ENCODE results near the gene C17orf100.
"Not testable (repeated sequence)": the region's sequence is repeated elsewhere in the genome, so short reads cannot be mapped to it uniquely, and the experiment has no call there.

C17orf100 gene

DNA sequence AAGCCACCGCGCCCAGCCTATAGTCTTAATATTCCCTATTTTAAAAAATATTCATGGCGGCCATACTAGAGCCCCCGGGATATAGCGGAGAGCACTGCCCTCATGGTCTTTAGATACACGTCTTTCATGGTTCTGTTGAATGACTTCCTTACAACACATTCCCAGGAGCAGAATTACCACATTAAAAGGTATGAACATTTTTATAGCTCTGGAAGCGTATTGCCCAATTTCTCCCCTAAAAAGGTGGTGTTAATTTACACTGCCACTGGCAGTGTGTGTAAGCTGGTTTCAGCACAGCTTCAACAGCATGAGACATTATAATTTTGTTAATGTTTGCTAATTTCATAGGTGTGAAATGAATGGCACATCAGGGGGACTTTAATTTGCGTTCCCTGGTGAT, 19.0 kb downstream of the C17orf100 start:
- no peak for DNase-seq

DNA sequence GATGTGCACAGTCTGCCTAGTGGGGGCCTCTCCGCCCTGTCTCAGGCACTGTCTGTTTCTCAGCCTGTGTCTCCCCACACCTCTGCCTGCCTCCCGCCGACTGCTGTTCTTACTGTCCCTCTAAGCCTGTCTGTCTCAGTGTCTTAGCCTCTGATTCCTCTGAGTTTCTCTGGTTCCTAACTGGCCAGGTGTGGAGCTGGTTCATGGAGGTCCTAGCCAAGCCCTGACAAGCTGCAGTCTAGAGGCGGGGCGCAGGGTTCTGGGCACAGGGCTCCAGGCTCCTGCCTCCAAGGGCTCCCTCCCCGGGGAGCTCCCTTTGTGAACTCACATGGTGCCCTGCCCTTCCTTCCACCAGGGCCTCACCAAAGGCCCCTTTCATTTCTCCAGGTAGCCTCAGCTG, 19.4 kb downstream of the C17orf100 start:
- no peak for DNase-seq

DNA sequence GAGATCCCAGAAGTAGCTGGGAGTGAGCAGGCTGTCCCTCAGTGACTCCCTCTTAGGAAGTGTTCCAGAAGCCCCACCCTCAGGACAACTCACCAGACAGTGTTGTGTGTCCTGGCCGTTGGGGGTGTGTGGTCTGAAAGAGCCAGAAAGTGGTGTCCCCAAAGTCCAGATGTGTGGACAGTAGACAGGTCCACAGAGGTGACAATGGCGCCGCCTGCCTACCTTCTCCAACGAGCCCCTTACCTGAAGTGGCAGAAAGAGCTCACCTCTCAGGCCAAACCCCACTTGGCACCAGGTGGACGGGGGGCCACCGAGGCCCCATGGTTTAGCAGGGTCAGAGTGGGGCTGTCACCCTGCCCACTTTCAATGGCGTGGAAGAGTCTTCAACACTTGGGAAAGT, 19.9 kb downstream of the C17orf100 start:
- DNase-seq = no peak

DNA sequence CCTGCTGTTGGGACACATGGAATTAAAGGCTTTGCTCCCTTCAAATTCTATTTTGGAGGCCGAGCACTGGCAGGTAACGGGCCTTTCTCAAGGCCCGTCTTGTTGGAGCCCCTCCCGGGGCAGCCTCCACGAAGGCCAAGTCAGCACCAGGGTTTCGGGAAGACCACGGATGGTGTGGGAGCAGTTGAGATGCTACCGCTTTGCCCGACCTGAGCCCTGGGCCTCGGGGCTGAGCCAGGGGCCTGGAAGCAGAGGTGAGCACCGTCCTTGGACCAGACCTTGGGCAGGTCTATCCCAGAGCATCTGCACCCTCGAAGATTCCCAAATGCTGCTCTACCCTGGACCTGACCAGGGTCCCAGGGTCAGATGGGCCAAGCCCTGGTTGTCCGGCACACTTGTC, 23.0 kb downstream of the C17orf100 start:
- no peak for DNase-seq

DNA sequence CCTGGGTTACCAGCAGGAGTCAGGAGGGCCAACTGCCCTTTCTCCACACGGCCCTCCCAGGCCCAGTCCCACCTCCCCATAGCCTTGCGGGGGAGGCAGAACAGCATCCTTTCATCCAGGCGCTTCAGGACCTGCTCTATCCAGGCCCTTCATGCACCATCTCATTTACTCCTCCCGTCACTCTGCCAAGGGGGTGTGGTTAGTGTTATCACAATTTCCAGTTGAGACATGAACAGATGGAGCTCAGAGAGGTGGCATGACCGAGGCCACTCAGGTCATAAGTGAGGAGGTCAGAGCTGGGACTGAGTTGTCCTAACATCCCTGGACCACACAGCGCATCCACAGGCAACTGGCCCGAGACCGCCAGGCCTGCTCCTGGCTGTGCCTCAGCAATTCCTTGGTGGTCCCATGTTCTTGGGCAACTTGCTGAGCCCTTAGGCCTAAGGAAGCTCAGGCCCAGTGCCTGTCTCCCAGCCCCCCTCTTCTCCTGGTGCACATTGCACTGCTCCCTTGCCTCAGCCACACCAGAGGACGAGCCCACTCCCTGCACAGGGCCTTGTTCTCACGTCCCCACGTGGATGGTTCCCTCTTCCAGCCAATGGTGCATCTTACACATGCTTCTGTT, 23.8 kb downstream of the C17orf100 start:
- no peak for DNase-seq

DNA sequence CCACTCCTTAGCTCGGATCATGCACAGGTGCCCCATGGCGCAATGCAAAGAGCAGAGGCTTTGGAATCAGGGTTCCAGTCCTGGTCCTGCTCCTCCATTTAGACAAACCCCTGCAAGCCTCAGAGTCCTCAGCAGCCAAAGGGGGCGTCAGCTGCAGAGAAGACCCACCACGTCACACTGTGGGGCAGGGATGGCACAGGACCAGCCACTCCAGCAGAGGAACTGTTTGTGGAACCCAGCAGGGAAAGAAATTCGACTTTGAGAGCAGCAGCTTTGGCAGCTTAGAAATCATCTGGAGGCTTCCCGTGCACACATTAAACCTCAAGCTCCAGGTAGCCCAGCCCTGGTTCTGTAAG, 25.2 kb downstream of the C17orf100 start:
- DNase-seq = no peak

DNA sequence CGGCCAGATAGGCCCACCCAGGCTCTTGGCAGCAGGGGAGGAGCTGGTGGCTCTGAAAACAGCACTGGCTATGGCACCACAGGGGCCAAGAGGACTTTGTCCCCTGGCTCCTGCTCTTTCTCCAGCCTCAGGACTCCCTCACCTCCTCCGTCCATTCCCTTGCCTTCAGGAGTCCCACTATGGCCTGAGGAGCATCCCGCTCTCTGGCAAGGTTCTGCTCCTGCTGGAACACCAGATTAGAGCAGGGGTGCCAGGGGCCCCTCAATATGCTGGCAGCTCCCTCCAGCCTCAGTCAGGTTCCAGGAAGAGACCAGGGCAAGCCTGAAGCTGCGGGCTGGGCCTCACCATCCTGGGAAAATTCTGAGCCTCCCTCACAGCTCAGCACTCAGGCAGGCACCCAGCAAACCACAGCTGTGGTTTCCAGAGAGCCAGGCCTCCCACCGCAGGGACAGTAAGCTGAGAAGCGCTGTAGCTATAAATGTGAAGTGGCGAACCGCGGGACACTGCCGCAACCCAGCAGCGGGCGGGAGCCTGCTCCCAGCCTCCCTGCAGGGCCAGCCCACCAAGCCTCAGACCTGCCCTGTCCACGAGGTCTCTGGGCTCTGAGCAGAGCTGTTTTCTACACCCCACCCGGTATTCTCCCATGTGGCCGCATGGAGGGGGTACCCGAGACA, 25.7 kb downstream of the C17orf100 start:
- DNase-seq = no peak

DNA sequence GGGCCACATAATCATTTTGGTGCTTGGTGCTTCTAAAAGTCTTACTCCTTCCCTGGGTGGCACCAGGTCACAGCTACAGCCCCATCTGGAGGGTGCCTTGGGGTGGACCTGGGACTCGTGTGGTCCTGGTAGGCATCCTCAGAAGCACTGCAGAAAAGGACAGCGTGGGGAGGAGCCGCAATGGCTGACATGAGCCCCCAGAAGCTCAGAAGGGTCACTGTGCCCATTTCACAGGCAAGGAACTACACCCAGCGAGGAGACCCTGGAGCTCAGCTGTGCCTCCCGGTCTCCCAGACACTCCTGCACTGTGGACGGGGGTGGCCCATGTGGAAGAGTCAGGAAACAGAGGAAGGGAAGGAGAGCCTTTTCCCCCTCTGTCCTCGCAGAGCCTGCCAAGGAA, 26.4 kb downstream of the C17orf100 start:
- DNase-seq = no peak

DNA sequence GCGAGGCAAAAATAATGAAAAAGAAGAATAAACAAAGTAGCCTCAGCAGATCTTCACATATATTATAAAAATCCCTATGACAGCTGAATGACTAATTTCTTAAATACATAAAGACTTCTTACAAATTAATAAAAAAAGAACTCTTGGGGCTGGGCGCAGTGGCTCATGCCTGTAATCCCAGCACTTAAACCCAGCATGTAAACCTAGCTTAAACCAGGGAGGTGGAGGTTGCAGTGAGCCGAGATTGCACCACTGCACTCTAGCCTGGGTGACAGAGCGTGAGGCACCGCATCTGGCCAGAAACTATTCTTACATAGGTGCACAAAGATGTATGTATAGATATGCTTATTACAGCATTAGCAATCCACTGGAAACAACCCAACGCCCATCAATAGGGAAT, 27.7 kb downstream of the C17orf100 start:
- no peak for DNase-seq

DNA sequence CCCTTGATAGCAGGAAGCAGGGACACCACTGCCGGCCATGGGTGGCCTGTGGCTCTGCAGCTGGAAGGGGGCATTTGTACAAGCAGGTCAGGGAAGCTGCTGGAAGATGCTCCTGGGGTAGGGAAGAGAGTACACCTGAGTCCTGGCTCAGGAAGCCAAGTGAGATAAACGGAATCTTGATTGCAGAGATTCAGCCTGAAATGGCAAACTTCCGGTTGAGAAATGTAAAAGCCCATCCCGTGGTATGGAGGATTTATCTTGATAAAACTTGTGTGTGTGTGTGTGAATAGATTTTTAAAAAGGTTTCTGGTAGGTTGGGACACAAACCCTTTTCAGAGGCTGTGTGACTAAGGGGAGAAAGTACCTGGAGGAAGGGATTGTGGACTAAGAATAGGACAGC, 29.6 kb downstream of the C17orf100 start:
- no peak for DNase-seq

DNA sequence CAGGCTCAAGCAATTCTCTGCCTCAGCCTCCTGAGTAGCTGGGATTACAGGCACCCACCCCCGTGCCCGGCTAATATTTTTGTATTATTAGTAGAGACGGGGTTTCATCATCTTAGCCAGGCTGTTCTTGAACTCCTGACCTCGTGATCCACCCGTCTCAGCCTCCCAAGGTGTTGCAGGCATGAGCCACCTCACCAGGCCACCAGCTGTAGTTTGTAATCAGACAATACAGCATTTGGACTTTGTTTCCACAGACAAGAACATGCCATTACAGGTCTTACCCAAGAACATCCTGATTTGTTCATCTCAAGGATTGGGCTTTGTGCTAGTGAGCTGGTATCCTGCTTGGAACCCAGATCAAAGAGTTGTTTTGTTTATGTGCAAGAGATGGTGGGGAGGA, 30.1 kb downstream of the C17orf100 start:
- no peak for DNase-seq

DNA sequence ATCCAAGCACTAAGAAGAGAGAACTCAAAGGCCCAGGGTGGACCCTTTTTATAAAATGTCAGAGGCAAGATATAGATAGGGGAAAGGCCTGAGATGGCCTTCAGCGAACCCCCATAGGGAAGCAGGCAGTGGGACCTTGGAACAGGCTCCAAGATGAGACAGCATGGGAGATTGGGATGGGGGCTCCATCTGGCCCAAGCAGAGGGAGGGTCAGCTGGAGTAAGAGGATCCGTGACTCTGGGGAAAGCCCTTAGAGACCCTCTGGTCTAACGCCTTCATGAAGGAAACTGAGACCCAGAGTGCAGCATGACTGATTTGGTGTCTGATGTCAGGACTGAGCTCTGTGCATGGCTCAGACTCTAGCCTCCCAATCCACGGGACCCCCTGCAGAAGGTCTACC, 30.8 kb downstream of the C17orf100 start:
- DNase-seq = no peak

DNA sequence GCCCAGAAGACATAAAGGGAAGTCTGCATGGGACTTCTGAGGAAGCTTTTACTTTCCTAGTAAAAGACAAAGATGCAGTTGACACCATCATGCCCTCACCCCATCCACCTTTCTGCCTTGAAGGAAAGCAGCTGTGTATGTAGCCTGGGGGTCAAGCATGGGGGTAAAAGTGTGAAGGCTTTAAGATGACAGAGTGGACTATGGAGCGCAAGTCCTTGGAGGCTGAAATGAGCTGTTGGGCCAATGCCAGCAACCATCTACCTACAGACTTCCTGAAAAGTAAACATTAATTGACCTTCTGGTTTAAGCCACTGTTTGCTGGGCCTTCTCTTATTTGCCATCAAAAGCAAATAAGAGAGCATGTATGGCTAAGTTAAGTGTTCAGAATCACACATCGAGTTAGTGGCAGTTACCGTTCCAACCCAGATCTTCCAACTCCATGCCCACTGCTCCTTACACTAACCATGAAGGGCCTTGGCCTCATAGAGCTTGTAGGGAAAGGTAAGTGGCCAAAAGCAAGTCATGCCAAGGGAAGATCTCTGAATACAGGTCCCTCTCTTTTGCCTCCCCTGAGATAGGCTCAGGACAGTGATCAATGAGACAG, 31.6 kb downstream of the C17orf100 start:
- DNase-seq = no peak

DNA sequence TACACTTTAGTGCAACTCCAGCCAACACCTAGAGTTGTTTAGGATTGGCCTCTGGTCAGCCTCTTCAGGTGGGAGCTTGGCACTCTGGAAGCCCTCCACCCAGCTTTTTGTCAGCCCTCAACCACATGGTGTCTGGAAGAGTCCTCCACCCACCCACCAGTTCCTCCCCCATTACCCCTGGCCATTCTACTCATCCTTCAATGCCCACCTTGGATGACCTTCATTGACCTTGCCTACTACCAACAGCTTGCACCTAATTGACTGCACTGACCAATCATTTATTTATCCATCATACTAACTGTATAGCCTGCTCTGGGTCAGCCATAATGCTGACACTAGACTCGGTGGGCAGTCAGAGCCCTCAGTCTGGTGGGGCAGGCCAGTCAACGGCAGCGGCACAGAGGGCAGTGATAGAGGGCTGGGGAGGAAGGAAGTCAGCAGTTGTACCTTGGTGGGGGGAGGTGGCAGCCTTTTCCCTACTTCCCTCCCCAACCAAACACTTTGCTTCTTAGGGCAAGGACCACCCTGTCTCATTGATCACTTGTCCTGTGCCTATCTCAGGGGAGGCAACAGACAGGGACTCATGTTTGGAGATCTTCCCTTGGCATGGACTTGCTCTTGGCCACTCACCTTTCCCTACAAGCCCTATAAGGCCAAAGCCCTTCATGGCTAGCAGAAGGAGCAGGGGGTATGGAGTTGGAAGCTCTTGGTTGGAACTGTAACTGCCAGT, 32.3 kb downstream of the C17orf100 start:
- no peak for DNase-seq

DNA sequence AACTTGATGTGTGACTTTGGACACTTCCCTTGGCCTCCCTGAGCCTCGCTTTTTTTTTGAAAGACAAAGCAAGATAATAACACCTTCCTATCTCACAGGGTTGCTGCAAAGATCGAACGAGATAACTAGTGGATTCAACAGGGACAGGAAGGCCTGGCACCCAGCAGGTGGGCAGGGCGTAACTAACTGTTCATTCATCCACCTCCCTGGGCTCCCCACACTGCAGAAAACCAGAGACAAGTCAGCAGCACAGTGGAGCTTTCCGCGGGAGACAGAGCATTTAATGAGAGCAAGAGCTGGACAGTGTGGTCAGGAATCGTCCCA, 32.9 kb downstream of the C17orf100 start:
- no peak for DNase-seq

DNA sequence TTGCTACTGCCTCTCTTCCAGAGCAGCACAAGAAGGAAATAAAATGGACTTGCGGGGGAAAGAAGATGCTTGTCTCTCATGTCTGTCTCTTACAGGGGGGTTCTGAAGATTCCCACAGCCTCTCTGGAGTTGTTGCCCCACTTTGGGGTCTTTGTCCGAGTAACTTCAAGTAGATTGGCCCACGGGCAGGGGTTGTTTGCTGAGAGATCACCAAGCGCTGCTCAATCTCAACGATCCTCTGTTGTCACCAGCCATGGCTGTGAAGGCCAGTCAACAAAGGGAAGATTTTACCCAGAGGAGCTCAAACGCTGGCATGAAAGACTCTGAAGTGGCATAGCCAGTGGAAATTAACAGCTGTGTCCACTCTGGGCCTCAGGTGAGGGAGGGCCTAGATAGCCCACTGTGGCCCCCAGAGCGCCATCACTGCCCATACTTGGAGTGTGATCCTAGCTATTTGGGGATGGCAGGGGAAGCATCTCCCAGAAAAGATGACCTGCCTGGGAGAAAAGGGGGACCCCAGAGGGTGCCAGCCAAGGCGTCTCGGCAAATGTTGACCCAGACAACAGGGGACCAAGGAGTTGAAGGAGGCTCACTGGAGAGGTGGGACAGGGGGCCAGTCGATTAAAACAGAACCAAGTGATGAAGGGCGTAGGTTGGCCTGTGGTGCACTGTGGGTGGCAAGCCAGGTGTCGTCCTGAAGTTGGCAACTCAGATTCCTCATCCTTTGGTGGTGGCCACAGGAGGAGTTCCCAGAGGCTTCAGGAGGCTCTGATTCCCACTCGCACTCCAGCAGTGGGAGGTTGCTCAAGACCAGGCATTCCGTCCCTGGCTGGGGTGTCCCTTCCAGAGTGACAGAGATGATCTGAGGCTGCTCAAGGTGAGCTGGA, 33.6 kb downstream of the C17orf100 start:
- DNase-seq = no peak

DNA sequence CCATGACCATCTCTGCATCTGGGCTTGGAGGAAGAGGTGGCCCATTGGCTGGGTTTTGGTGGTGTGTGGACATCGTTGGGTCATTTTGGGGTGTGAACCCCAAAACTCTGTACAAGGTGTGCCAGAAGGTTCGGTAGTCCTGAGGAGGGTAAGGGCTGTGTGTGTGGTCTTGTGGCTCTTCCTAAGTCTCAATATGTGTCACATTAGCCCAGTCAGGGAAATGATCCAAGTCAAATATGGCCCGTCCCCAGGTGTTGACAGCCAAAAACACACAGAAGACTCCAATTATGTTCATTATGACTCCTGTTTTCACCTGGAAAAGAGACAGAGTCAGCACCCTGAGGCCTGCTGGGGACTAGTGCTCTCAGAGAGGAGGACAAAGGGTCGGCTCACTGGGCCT, 34.5 kb downstream of the C17orf100 start:
- no peak for DNase-seq

DNA sequence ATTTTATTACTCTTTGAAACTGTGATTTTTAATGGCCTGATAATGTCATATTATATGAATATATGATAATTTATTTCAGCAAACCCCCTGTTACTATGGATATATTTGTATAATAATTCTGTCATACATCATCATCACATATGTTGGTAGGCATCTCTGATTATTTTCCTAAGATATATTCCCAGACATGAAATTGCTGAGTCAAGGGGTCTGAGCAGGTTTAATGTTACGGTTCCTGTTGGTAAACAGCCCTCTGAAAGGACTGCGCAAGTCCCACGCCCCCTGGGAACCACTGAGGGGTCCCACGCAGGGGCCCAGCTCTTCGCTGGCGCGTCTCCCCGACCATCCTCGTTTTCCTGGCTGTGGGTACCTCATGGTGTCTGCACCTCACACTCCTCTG, 37.4 kb downstream of the C17orf100 start:
- DNase-seq = no peak

DNA sequence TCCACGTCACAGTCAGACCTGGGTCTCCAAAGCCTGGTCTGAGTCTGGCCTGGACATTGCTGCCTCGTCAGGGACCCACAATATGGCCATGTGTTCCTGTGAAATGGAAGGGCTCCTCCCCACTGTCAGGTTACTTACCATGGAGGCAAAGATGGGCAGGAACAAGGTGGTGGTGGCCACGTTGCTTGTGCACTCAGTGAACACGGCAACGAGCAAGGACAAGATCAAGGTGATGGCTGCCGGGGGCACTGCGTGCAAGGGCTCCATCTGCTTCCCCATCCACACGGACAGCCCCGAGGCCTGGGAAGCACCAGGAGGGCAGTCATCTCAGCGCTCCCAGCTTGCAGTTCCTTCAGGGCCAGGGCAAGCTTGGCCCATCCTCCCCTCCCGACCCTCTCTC, 39.1 kb downstream of the C17orf100 start:
- DNase-seq = no peak

DNA sequence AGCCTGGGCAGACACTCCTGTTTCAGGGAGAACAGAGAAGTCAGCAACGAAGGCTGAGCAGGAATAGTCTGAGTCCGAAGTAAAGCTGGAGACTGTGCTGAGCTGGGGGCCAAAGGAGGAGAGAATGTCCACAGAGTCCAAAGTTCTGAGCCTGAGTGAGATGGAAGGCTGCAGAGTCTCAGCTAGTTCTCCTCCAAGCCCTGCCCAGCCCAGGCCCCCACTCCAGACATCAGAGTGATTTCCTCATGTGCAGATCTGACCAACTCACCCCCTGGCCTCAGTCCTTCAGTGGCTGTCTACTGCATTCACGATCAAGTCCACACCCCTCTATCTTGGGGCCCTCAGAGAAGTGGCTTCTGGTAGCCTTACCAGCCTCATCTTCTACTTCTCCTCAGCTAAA, 40.0 kb downstream of the C17orf100 start:
- DNase-seq = no peak

DNA sequence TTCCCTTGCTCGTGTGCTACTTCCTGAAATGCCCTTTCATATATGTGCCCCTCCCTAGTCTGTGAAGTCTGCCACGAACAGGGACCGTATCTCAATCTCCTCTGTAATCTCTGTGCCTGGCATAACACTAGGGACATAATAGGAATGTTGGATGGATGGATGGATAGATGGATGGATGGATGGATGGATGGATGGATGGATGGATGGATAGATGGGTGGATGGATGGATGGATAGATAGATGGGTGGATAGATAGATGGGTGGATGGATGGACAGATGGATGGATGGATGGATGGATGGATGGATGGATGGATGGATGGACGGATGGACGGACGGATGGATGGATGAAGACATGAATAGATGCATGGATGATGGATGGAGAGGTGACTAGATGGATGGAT, 40.4 kb downstream of the C17orf100 start:
- not testable (repeated sequence) for DNase-seq

DNA sequence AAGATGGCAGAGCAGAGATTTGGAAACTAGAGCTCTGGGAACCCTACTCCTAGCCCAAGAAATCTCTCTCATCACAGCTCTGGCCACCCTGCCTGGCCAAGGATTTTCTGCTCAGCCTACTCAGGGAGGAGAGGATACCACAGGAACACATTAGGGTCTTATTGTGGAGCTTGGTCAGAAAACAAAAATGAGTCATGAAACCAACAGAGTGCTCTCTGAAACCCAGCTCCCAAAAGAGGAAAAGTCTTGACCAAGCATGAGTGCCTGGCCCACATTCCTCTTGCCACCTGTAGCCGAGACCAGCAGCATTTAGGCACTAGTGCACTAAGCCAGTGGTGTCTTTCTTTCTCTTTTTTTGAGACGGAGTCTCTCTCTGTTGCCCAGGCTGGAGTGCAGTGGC, 43.5 kb downstream of the C17orf100 start:
- no peak for DNase-seq

DNA sequence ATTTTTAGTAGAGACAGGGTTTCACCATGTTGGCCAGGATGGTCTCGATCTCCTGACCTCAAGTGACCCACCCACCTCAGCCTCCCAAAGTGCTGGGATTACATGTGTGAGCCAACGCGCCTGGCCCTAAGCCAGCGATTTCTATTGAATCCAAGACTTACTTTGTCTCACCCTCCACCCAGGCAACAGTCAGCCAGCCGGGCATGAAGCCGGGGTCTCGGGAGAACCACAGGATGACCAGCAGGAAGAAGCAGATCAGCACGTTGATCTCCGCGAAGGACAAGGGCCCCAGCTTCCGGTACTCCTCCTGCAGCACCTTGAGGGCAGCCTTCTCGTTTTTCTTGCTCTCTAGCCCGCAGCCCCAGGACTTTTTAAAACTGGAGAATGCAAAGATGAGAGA, 44.0 kb downstream of the C17orf100 start:
- no peak for DNase-seq

Data from AML-193 (cell line).